HG03064 (cell line): Measurements from ENCODE around the gene FARSB.

Source experiments
- ATAC-seq: cut with Tn5 transposase; IDR thresholded peaks from one replicate; pipeline ENCODE4 v1.9.1; 2021; ENCODE audit warnings: low read depth; ENCODE audit not compliant: unreplicated experiment

Gene FARSB

GRCh38 chr2:222563106-222563718 lies 92.7 kb downstream of the FARSB start:
- ATAC-seq: no peak

- ATAC-seq: no peak
Measured at GRCh38 chr2:222561817-222562645, 93.9 kb downstream of the FARSB start.

- no peak for ATAC-seq
Measured at GRCh38 chr2:222561151-222561550, 94.7 kb downstream of the FARSB start.

GRCh38 chr2:222554517-222554916 lies 101.4 kb downstream of the FARSB start:
- ATAC-seq: no peak

GRCh38 chr2:222548992-222549391 lies 106.9 kb downstream of the FARSB start:
- ATAC-seq: no peak

- ATAC-seq: no peak
Measured at GRCh38 chr2:222547083-222547482, 108.8 kb downstream of the FARSB start.

- no peak for ATAC-seq
Measured at GRCh38 chr2:222545823-222546795, 109.8 kb downstream of the FARSB start.

- no peak for ATAC-seq
Measured at GRCh38 chr2:222544661-222545060, 111.2 kb downstream of the FARSB start.

- no peak for ATAC-seq
Measured at GRCh38 chr2:222538535-222538934, 117.4 kb downstream of the FARSB start.

GRCh38 chr2:222535477-222535876 lies 120.4 kb downstream of the FARSB start:
- no peak for ATAC-seq

GRCh38 chr2:222532315-222532714 lies 123.6 kb downstream of the FARSB start:
- no peak for ATAC-seq

GRCh38 chr2:222526480-222527277 lies 129.2 kb downstream of the FARSB start:
- ATAC-seq: no peak

- no peak for ATAC-seq
Measured at GRCh38 chr2:222525811-222526210, 130.1 kb downstream of the FARSB start.

GRCh38 chr2:222523783-222524544 lies 131.9 kb downstream of the FARSB start:
- peak; percentile 60 for ATAC-seq

- ATAC-seq: no peak
Measured at GRCh38 chr2:222522082-222522481, 133.8 kb downstream of the FARSB start.

- ATAC-seq: peak; percentile 51
Measured at GRCh38 chr2:222521099-222521498, 134.8 kb downstream of the FARSB start.
